Smooth muscle cell (in vitro differentiated cells): Measurements from ENCODE around the gene CXCL13. TPM values are rescaled to one million over a fixed set of nuclear protein-coding genes. Genes with fewer than 3 reads are reported as not detected.

Experiments used
- DNase-seq: peaks from one replicate; lab custom pipeline; 2025; ENCODE audit not compliant: unreplicated experiment; lab: John Stamatoyannopoulos, UW
- H2AFZ ChIP-seq: fragments of 200-600 bp; sonication (generic); 2 replicates; pipeline ENCODE4 v1.6.0; 2016; ENCODE audit warnings: antibody characterized with exemption, low read depth, mild to moderate bottlenecking
- H3F3A ChIP-seq: fragments of 200-600 bp; sonication (generic); 2 replicates; pipeline ENCODE4 v1.6.0; 2017; ENCODE audit warnings: antibody characterized with exemption, low read depth
- H3K27ac ChIP-seq: fragments of 200-600 bp; sonication (generic); 2 replicates; pipeline ENCODE4 v1.5.1; 2016; ENCODE audit warnings: low read depth, mild to moderate bottlenecking
- H3K27me3 ChIP-seq: fragments of 200-600 bp; sonication (generic); 2 replicates; pipeline ENCODE4 v1.6.1; 2016; ENCODE audit warnings: low read depth, mild to moderate bottlenecking
- H3K36me3 ChIP-seq: fragments of 200-600 bp; sonication (generic); 2 replicates; pipeline ENCODE4 v1.5.1; 2016; ENCODE audit warnings: low read depth
- H3K4me1 ChIP-seq: fragments of 200-600 bp; sonication (generic); 2 replicates; pipeline ENCODE4 v1.5.1; 2016; ENCODE audit warnings: low read depth
- H3K4me2 ChIP-seq: fragments of 200-600 bp; sonication (generic); 2 replicates; pipeline ENCODE4 v1.6.0; 2016; ENCODE audit warnings: mild to moderate bottlenecking
- H3K4me3 ChIP-seq: fragments of 200-600 bp; sonication (generic); 2 replicates; pipeline ENCODE4 v1.5.1; 2016; ENCODE audit warnings: mild to moderate bottlenecking
- H3K79me2 ChIP-seq: fragments of 200-600 bp; sonication (generic); 2 replicates; pipeline ENCODE4 v1.6.0; 2016; ENCODE audit warnings: low read depth, mild to moderate bottlenecking
- H3K9ac ChIP-seq: fragments of 200-600 bp; sonication (generic); 2 replicates; pipeline ENCODE4 v1.6.0; 2016; ENCODE audit warnings: low read depth
- H3K9me3 ChIP-seq: fragments of 200-600 bp; sonication (generic); replicated peaks from 2 replicates; pipeline ENCODE4 v1.5.1; 2016; ENCODE audit warnings: low read depth
- H4K20me1 ChIP-seq: fragments of 200-600 bp; sonication (generic); 2 replicates; pipeline ENCODE4 v1.6.0; 2016; ENCODE audit warnings: low read depth
- WGBS: methylation state at CpG from one replicate; pipeline ENCODE4 v1.1.7; 2016; ENCODE audit warnings: low lambda C conversion rate; 5-methylcytosine and 5-hydroxymethylcytosine counted together
- polyA plus RNA-seq: library from polyadenylated mRNA; unstranded; fragments of >200 nt; fragmentation: Nextera tagmentation; extraction: Ambion mirVana; gene quantifications from 2 replicates; pipeline ENCODE4 v1.2.1, GENCODE V29; 2016
- total RNA-seq: library from RNA; depleted of rRNA; stranded (reverse); fragments of >200 nt; gene quantifications from 2 replicates; pipeline ENCODE4 v1.2.3, GENCODE V29; 2014
- TF ChIP-seq, protein P1 (sequence below): fragments of 200-600 bp; sonication (generic); IDR thresholded peaks from 2 replicates; pipeline ENCODE4 v1.5.1; 2017; ENCODE audit warnings: borderline replicate concordance, mild to moderate bottlenecking, antibody characterized with exemption; ENCODE audit not compliant: insufficient read depth, poor library complexity, severe bottlenecking

The CXCL13 gene
- total and polyA plus RNA-seq, 2 experiments from 2014 or later: not detected

- DNase-seq: no peak
- no peaks in the 10 kb centered on the region for H3K36me3 ChIP-seq
- H3K79me2 ChIP-seq: no peaks in the 10 kb centered on the region
- no peaks in the 10 kb centered on the region for H3K27me3 ChIP-seq
- H3K9me3 ChIP-seq: no peaks in the 10 kb centered on the region
- TF ChIP-seq, protein P1, sequence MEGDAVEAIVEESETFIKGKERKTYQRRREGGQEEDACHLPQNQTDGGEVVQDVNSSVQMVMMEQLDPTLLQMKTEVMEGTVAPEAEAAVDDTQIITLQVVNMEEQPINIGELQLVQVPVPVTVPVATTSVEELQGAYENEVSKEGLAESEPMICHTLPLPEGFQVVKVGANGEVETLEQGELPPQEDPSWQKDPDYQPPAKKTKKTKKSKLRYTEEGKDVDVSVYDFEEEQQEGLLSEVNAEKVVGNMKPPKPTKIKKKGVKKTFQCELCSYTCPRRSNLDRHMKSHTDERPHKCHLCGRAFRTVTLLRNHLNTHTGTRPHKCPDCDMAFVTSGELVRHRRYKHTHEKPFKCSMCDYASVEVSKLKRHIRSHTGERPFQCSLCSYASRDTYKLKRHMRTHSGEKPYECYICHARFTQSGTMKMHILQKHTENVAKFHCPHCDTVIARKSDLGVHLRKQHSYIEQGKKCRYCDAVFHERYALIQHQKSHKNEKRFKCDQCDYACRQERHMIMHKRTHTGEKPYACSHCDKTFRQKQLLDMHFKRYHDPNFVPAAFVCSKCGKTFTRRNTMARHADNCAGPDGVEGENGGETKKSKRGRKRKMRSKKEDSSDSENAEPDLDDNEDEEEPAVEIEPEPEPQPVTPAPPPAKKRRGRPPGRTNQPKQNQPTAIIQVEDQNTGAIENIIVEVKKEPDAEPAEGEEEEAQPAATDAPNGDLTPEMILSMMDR: peak; percentile 30
- no peaks in the 10 kb centered on the region for H3F3A ChIP-seq
- H3K4me3 ChIP-seq: no peak overlapping the region
- H4K20me1 ChIP-seq: no peaks in the 10 kb centered on the region
- 37% methylated on average over 2 of the region's 2 CpGs for WGBS
- no peaks in the 10 kb centered on the region for H3K4me1 ChIP-seq
- H2AFZ ChIP-seq: no peak overlapping the region
- no peak overlapping the region for H3K27ac ChIP-seq
- H3K4me2 ChIP-seq: no peak overlapping the region
- no peak overlapping the region for H3K9ac ChIP-seq
These were observed 27.5 kb upstream of the CXCL13 start for GRCh38 chr4:77578145-77578544.

- no peak overlapping the region for H3K4me3 ChIP-seq
- no peaks in the 10 kb centered on the region for H4K20me1 ChIP-seq
- H3K36me3 ChIP-seq: no peaks in the 10 kb centered on the region
- H3F3A ChIP-seq: no peaks in the 10 kb centered on the region
- peak overlapping the region; percentile 86 for H3K27ac ChIP-seq
- peak overlapping the region; percentile 25 for H3K9ac ChIP-seq
- TF ChIP-seq, protein P1: no peak
- DNase-seq: no peak
- H3K4me1 ChIP-seq: no peaks in the 10 kb centered on the region
- no peaks in the 10 kb centered on the region for H3K79me2 ChIP-seq
- WGBS: 47% methylated on average over 2 of the region's 2 CpGs
- H3K27me3 ChIP-seq: no peaks in the 10 kb centered on the region
- no peak overlapping the region for H2AFZ ChIP-seq
- peak overlapping the region; percentile 46 for H3K4me2 ChIP-seq
- H3K9me3 ChIP-seq: no peaks in the 10 kb centered on the region
These were observed 26.1 kb upstream of the CXCL13 start for GRCh38 chr4:77579406-77580076.

- 42% methylated on average over 4 of the region's 4 CpGs for WGBS
- TF ChIP-seq, protein P1: no peak
- peaks cover 2% of the 10 kb centered on the region for H3K4me1 ChIP-seq
- no peaks in the 10 kb centered on the region for H3F3A ChIP-seq
- H3K9ac ChIP-seq: no peak overlapping the region
- peak overlapping the region; percentile 45 for H3K27ac ChIP-seq
- no peaks in the 10 kb centered on the region for H3K79me2 ChIP-seq
- H3K9me3 ChIP-seq: no peaks in the 10 kb centered on the region
- no peaks in the 10 kb centered on the region for H4K20me1 ChIP-seq
- H3K4me3 ChIP-seq: no peak overlapping the region
- DNase-seq: no peak
- H2AFZ ChIP-seq: no peak overlapping the region
- no peaks in the 10 kb centered on the region for H3K36me3 ChIP-seq
- H3K27me3 ChIP-seq: no peaks in the 10 kb centered on the region
- H3K4me2 ChIP-seq: peak overlapping the region; percentile 53
These were observed 23.9 kb upstream of the CXCL13 start for GRCh38 chr4:77581724-77582123.

DNA sequence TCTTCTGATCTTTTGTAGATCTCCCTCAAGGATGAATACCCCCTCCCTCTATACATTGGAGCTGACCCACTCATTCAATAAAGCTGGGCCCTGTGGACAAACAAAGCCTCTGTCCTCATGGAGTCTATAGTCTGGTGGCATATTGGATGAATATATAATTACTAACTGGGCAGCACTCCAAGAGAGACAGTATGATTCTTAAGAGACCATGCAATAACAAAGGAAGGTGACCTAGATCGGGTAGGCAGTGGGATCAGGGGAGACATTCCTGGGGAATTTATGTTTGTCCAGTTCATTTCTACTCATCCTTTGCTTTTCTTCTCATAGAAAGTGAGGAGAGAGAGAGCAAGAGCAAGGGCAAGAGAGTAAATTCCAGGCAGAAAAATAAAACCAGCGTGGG is 23.5 kb upstream of the CXCL13 start:
- H3K27ac ChIP-seq: peak overlapping the region; percentile 45

More for the DNA sequence above, 23.5 kb upstream of the CXCL13 start:
- H3K27me3 ChIP-seq: no peaks in the 10 kb centered on the region
- H3K4me2 ChIP-seq: peak overlapping the region; percentile 53
- DNase-seq: no peak
- no peaks in the 10 kb centered on the region for H3F3A ChIP-seq
- H3K4me3 ChIP-seq: no peak overlapping the region
- peaks cover 3% of the 10 kb centered on the region for H3K4me1 ChIP-seq
- H3K9me3 ChIP-seq: no peaks in the 10 kb centered on the region
- no peaks in the 10 kb centered on the region for H3K36me3 ChIP-seq
- WGBS: 80% methylated on average over 2 of the region's 2 CpGs
- TF ChIP-seq, protein P1: no peak
- no peaks in the 10 kb centered on the region for H3K79me2 ChIP-seq
- no peaks in the 10 kb centered on the region for H4K20me1 ChIP-seq
- no peak overlapping the region for H3K9ac ChIP-seq
- no peak overlapping the region for H2AFZ ChIP-seq
